GM12878 (cell line): ENCODE results near the gene ACER3. TPM values are rescaled to one million over a fixed set of nuclear protein-coding genes. Genes with fewer than 3 reads are reported as not detected.

Experiments
- ATAC-seq: fragments of 200-7000 bp; cut with Tn5 transposase; 3 replicates; pipeline ENCODE4 v1.9.1; 2020; ENCODE audit warnings: mild to moderate bottlenecking, moderate library complexity
- BruUV-seq: library from RNA; stranded (reverse); fragments of 400-500 nt; replicated peaks from 2 replicates; lab custom pipeline; 2021; lab: Mats Ljungman, UMichigan
- CTCF ChIA-PET: fragments of 300-600 bp; sonication (Branson Sonifier 250); formaldehyde crosslinking; extraction: SDS; loops from one replicate; lab custom pipeline; 2021; ENCODE audit warnings: inconsistent platforms; lab: Yijun Ruan, JAX
- POLR2A ChIA-PET: fragments of 350-600 bp; formaldehyde crosslinking; extraction: SDS; loops from one replicate; lab custom pipeline; 2021; ENCODE audit warnings: inconsistent platforms; lab: Charles Lee
- RAD21 ChIA-PET: fragments of 300-600 bp; sonication (Branson Sonifier 250); formaldehyde crosslinking; loops from one replicate; lab custom pipeline; 2023; ENCODE audit warnings: antibody characterized with exemption; ENCODE audit not compliant: unreplicated experiment; lab: Charles Lee
- SMC1A ChIA-PET: fragments of 300-600 bp; sonication (Branson Sonifier 250); formaldehyde crosslinking; loops from one replicate; lab custom pipeline; 2023; ENCODE audit not compliant: unreplicated experiment, uncharacterized antibody; lab: Charles Lee
- DNase-seq: peaks from one replicate; pipeline ENCODE4 v3.0.0-alpha.2; 2011; ENCODE audit warnings: low read depth, low spot score
- FAIRE-seq: peaks from 3 replicates; lab custom pipeline; 2011; peaks lifted over from hg19 to GRCh38; lab: Jason Lieb, UNC
- H2AFZ ChIP-seq: 2 replicates; pipeline ENCODE4 v1.6.0; 2011; ENCODE audit warnings: low read depth, low read length, control low read depth; ENCODE audit not compliant: control insufficient read depth
- H3K27ac ChIP-seq: 2 replicates; pipeline ENCODE4 v1.5.1; 2011; ENCODE audit warnings: control low read depth; ENCODE audit not compliant: control insufficient read depth, insufficient read depth
- H3K27me3 ChIP-seq, 2 experiments: replicated peaks in 1 of 2; 2 replicates each; pipeline versions ENCODE4 v1.6.0 to v1.6.1; 2011; ENCODE audit warnings: low read length in 1 of 2; ENCODE audit not compliant: control insufficient read depth in 2 of 2, insufficient read depth in 2 of 2
- H3K36me3 ChIP-seq, 2 experiments: 2 replicates each; pipeline ENCODE4 v1.5.1; 2011; ENCODE audit warnings: low read length in 1 of 2; ENCODE audit not compliant: control insufficient read depth in 2 of 2, insufficient read depth in 2 of 2
- H3K4me1 ChIP-seq: 2 replicates; pipeline ENCODE4 v1.6.1; 2011; ENCODE audit warnings: mild to moderate bottlenecking, low read length, moderate library complexity, mixed read lengths; ENCODE audit not compliant: control insufficient read depth, insufficient read depth
- H3K4me2 ChIP-seq: 2 replicates; pipeline ENCODE4 v1.6.0; 2011; ENCODE audit warnings: control low read depth; ENCODE audit not compliant: control insufficient read depth, insufficient read depth
- H3K4me3 ChIP-seq: fragments of 200-600 bp; sonication (generic); 2 replicates; pipeline ENCODE4 v1.5.1; 2016
- H3K79me2 ChIP-seq: 2 replicates; pipeline ENCODE4 v1.6.0; 2011; ENCODE audit warnings: low read length; ENCODE audit not compliant: control insufficient read depth, insufficient read depth
- H3K9ac ChIP-seq: 2 replicates; pipeline ENCODE4 v1.8.0; 2011; ENCODE audit warnings: low read length, control low read depth, mixed read lengths; ENCODE audit not compliant: control insufficient read depth, insufficient read depth
- H3K9me3 ChIP-seq: replicated peaks from 3 replicates; pipeline ENCODE4 v1.5.1; 2011; ENCODE audit warnings: mild to moderate bottlenecking, low read length; ENCODE audit not compliant: control insufficient read depth, insufficient read depth
- H4K20me1 ChIP-seq: 2 replicates; pipeline ENCODE4 v1.6.0; 2011; ENCODE audit not compliant: control insufficient read depth, insufficient read depth
- CBX3 ChIP-seq: fragments of 200-600 bp; sonication (generic); IDR thresholded peaks from 2 replicates; pipeline ENCODE4 v1.6.1; 2016; ENCODE audit warnings: low read depth, borderline replicate concordance
- CHD1 ChIP-seq: IDR thresholded peaks from 2 replicates; pipeline ENCODE4 v1.6.1; 2012; ENCODE audit warnings: low read depth, low read length, improper control_type of control experiment
- ESRRA ChIP-seq: IDR thresholded peaks from 2 replicates; pipeline ENCODE4 v1.6.1; 2012; ENCODE audit warnings: mild to moderate bottlenecking, low read length, improper control_type of control experiment
- HDAC6 ChIP-seq: fragments of 200-600 bp; sonication (generic); IDR thresholded peaks from one replicate; pipeline ENCODE4 v1.8.0; 2017; ENCODE audit warnings: antibody characterized with exemption; ENCODE audit not compliant: unreplicated experiment
- MTA2 ChIP-seq: fragments of 450-650 bp; IDR thresholded peaks from 2 replicates; pipeline ENCODE4 v1.6.1; 2016; ENCODE audit warnings: low read depth, mild to moderate bottlenecking, moderate library complexity
- SIX5 ChIP-seq: IDR thresholded peaks from 2 replicates; pipeline ENCODE4 v1.6.1; 2011; ENCODE audit warnings: mild to moderate bottlenecking, low read depth, low read length, moderate library complexity; ENCODE audit not compliant: severe bottlenecking
- STAT1 ChIP-seq: fragments of 450-650 bp; conservative IDR thresholded peaks from 2 replicates; pipeline ENCODE4 v1.6.1; 2014; ENCODE audit warnings: antibody characterized with exemption, mild to moderate bottlenecking
- YBX1 ChIP-seq: fragments of 450-650 bp; IDR thresholded peaks from 2 replicates; pipeline ENCODE4 v1.6.1; 2016; ENCODE audit warnings: antibody characterized with exemption
- YY1 ChIP-seq: IDR thresholded peaks from 2 replicates; pipeline ENCODE4 v1.6.1; 2011; ENCODE audit warnings: low read depth, mild to moderate bottlenecking, low read length
- ZNF24 ChIP-seq: fragments of 450-650 bp; IDR thresholded peaks from 2 replicates; pipeline ENCODE4 v1.6.1; 2017; ENCODE audit warnings: antibody characterized with exemption, mild to moderate bottlenecking
- WGBS: methylation state at CpG from one replicate; pipeline ENCODE4 v1.1.6; 2016; ENCODE audit warnings: low lambda C conversion rate; ENCODE audit not compliant: insufficient replicate concordance, insufficient coverage; ENCODE audit errors: missing lambda C conversion rate; 5-methylcytosine and 5-hydroxymethylcytosine counted together
- in situ Hi-C: fragments of 300-500 bp; cut with MboI; formaldehyde crosslinking; loops from 9 replicates; pipeline ENCODE4 v1.14.3; 2018; ENCODE audit warnings: mixed read lengths
- intact Hi-C: fragments of 100-400 bp; cut with micrococcal nuclease; formaldehyde crosslinking; loops from one replicate; pipeline ENCODE4 v1.14.2; 2022; ENCODE audit not compliant: unreplicated experiment
- polyA plus RNA-seq, 11 experiments: library from polyadenylated mRNA; depleted of rRNA in 4 of 11; unstranded in 6 of 11; stranded (reverse) in 5 of 11; fragments of >200 nt; fragmentation: Nextera tagmentation in 4 of 11; fragmentation: Illumina TruSeq in 1 of 11; extraction: Ambion mirVana in 4 of 11; extraction: Trizol in 1 of 11; gene quantifications; 1 replicate in 1 of 11; 2 replicates in 10 of 11; pipeline versions ENCODE4 v1.2.1 to v1.2.3, GENCODE V29; 2011 to 2016; ENCODE audit warnings: inconsistent platforms in 2 of 11, missing spikeins in 2 of 11, low read depth in 1 of 11
- total RNA-seq, 4 experiments: library from RNA; depleted of rRNA in 3 of 4; stranded (reverse); fragments of >200 nt in 3 of 4; fragmentation: Illumina TruSeq in 1 of 4; extraction: Trizol in 1 of 4; gene quantifications; 2 replicates each; pipeline versions ENCODE4 v1.2.1 to v1.2.3, GENCODE V29; 2013 to 2021
- TF ChIP-seq, protein P1 (sequence below): fragments of 450-650 bp; IDR thresholded peaks from 2 replicates; pipeline ENCODE4 v1.6.1; 2018; ENCODE audit warnings: mild to moderate bottlenecking, low read depth, moderate library complexity; ENCODE audit not compliant: partially characterized antibody
- TF ChIP-seq, protein P2 (sequence below): fragments of 450-650 bp; IDR thresholded peaks from 2 replicates; pipeline ENCODE4 v1.6.1; 2016; ENCODE audit warnings: mild to moderate bottlenecking

Gene ACER3
- total and polyA plus RNA-seq, 10 of the 15 experiments (the other 5 are each of a cell fraction or from before 2014, with no cell fraction given): 2.8 to 17.4 (median 10.3) TPM

DNA sequence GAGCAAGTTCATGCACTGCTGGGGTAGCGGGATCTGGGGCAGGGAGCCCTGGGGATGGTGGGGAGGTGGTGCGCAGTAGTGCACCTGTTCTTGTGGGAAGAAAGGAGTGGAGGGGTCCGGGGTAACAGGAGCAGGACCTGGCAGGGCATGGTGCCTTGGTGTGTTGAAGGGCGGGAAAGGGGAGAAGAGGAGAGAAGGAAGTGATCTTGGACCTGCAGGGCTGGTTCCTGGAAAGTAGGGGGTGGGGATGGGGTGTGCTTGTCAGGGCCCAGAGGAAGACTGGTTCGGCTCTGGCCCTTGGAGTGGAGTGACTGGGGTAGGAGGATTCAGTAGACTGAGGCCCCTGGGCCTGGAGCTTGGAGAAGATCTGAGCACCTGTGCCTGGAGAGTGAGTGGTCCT lies 195.2 kb downstream of the ACER3 start (continued):
- TF ChIP-seq MTA2 (no peak), HDAC6 (no peak), ZNF24 (no peak)
- TF ChIP-seq, protein P1, sequence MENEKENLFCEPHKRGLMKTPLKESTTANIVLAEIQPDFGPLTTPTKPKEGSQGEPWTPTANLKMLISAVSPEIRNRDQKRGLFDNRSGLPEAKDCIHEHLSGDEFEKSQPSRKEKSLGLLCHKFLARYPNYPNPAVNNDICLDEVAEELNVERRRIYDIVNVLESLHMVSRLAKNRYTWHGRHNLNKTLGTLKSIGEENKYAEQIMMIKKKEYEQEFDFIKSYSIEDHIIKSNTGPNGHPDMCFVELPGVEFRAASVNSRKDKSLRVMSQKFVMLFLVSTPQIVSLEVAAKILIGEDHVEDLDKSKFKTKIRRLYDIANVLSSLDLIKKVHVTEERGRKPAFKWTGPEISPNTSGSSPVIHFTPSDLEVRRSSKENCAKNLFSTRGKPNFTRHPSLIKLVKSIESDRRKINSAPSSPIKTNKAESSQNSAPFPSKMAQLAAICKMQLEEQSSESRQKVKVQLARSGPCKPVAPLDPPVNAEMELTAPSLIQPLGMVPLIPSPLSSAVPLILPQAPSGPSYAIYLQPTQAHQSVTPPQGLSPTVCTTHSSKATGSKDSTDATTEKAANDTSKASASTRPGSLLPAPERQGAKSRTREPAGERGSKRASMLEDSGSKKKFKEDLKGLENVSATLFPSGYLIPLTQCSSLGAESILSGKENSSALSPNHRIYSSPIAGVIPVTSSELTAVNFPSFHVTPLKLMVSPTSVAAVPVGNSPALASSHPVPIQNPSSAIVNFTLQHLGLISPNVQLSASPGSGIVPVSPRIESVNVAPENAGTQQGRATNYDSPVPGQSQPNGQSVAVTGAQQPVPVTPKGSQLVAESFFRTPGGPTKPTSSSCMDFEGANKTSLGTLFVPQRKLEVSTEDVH: no peak

DNA sequence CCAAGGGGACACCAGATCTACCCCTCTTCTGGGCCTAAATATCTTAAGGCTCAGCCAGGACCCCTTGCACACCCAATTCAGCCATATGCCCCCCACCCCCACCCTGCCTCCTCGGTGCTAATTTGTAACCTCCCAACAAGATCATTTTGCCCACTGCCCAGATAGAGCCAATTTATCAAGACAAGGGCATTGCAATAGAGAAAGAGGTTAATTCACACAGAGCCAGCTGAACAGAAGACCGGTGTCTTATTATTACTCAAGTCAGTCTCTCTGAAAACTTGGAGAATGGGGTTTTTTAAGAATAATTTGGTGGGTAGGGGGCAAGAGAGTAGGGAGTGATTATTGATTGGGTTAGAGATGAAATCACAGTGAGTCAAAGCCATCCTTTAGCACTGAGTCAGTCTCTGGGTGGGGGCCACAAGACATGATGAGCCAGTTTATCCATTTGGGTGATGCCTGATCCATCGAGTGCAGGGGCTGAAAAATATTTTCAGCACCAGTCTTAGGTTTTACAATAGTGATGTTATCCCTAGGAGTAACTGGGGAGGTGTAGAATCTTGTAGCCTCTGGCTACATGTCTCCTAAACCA lies 196.2 kb downstream of the ACER3 start:
- no peak for ATAC-seq
- no peaks in the 10 kb centered on the region for H3K79me2 ChIP-seq
- no peak overlapping the region for H3K4me3 ChIP-seq
- intact Hi-C loops (no loop called here), in situ Hi-C loops (no loop called here)
- no peak for DNase-seq
- WGBS: 20% methylated on average over 3 of the region's 3 CpGs
- RAD21 ChIA-PET: interaction anchor here (0.5 kb wide), 1 partner anchor 9 kb away, joined by 3 read pairs; no protein-coding TSS in a partner anchor
- SMC1A ChIA-PET: interaction anchor here (1.5 kb wide), 1 partner anchor 35 kb away, joined by 4 read pairs; no protein-coding TSS in a partner anchor
- no peaks in the 10 kb centered on the region for H3K27me3 ChIP-seq
- CTCF ChIA-PET: interaction anchor here (0.7 kb wide), 1 partner anchor 33 kb away, joined by 3 read pairs; no protein-coding TSS in a partner anchor
- no peak overlapping the region for H3K4me2 ChIP-seq
- H2AFZ ChIP-seq: no peak overlapping the region
- POLR2A ChIA-PET: no interaction called here
- no peak overlapping the region for H3K9ac ChIP-seq
- H3K36me3 ChIP-seq: no peaks in the 10 kb centered on the region
- BruUV-seq: no TSS peak
- H4K20me1 ChIP-seq: no peaks in the 10 kb centered on the region; the same call in 1 of the 2 replicates
- peaks cover 2% of the 10 kb centered on the region; the same call in 1 of the 3 replicates for H3K9me3 ChIP-seq
- H3K4me1 ChIP-seq: no peaks in the 10 kb centered on the region
- FAIRE-seq: no peak
- no peak overlapping the region for H3K27ac ChIP-seq
- TF ChIP-seq, protein P2, sequence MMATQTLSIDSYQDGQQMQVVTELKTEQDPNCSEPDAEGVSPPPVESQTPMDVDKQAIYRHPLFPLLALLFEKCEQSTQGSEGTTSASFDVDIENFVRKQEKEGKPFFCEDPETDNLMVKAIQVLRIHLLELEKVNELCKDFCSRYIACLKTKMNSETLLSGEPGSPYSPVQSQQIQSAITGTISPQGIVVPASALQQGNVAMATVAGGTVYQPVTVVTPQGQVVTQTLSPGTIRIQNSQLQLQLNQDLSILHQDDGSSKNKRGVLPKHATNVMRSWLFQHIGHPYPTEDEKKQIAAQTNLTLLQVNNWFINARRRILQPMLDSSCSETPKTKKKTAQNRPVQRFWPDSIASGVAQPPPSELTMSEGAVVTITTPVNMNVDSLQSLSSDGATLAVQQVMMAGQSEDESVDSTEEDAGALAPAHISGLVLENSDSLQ: no peak
- TF ChIP-seq YBX1 (no peak), SIX5 (no peak), CHD1 (no peak), CBX3 (no peak), ESRRA (no peak), YY1 (no peak), ZNF24 (no peak), STAT1 (no peak)
- TF ChIP-seq, protein P1: no peak
